Osteoblast (primary cell): ENCODE results near the gene PAOX. TPM values are rescaled to one million over a fixed set of nuclear protein-coding genes. Genes with fewer than 3 reads are reported as not detected.

Source experiments
- DNase-seq: peaks from one replicate; pipeline ENCODE4 v3.0.0; 2011; ENCODE audit warnings: low spot score, mixed read lengths; ENCODE audit not compliant: insufficient read length; ENCODE audit errors: missing footprints
- H2AFZ ChIP-seq: 2 replicates; pipeline ENCODE4 v1.6.0; 2011; ENCODE audit warnings: mild to moderate bottlenecking, low read length
- H3K27ac ChIP-seq: 2 replicates; pipeline ENCODE4 v1.5.1; 2011; ENCODE audit warnings: mild to moderate bottlenecking, low read depth, low read length, moderate library complexity
- H3K27me3 ChIP-seq: 2 replicates; pipeline ENCODE4 v1.6.0; 2012; ENCODE audit warnings: mild to moderate bottlenecking, control low read depth, inconsistent platforms, low read length, moderate library complexity; ENCODE audit not compliant: insufficient read depth
- H3K36me3 ChIP-seq: 2 replicates; pipeline ENCODE4 v1.5.1; 2011; ENCODE audit warnings: mild to moderate bottlenecking, low read length, control low read depth, moderate library complexity; ENCODE audit not compliant: insufficient read depth
- H3K4me1 ChIP-seq: 2 replicates; pipeline ENCODE4 v1.5.1; 2011; ENCODE audit warnings: mild to moderate bottlenecking, low read length, control low read depth, moderate library complexity; ENCODE audit not compliant: insufficient read depth
- H3K4me2 ChIP-seq: 2 replicates; pipeline ENCODE4 v1.6.0; 2011; ENCODE audit warnings: mild to moderate bottlenecking, low read length; ENCODE audit not compliant: insufficient read depth
- H3K4me3 ChIP-seq: fragments of 200-600 bp; sonication (generic); 3 replicates; pipeline ENCODE4 v1.5.1; 2012; ENCODE audit warnings: mild to moderate bottlenecking, low read length, inconsistent platforms; ENCODE audit not compliant: insufficient read depth
- H3K79me2 ChIP-seq: 2 replicates; pipeline ENCODE4 v1.6.0; 2012; ENCODE audit warnings: mild to moderate bottlenecking, low read length, control low read depth, inconsistent platforms; ENCODE audit not compliant: insufficient read depth
- H3K9me3 ChIP-seq: 2 replicates; pipeline ENCODE4 v1.5.1; 2011; ENCODE audit warnings: low read depth, low read length, control low read depth
- H4K20me1 ChIP-seq: 2 replicates; pipeline ENCODE4 v1.6.0; 2012; ENCODE audit warnings: mild to moderate bottlenecking, low read length, control low read depth; ENCODE audit not compliant: insufficient read depth
- CTCF ChIP-seq: IDR thresholded peaks from 2 replicates; pipeline ENCODE4 v1.5.1; 2011; ENCODE audit warnings: mild to moderate bottlenecking, low read depth, low read length, moderate library complexity; ENCODE audit errors: extremely low read depth
- total RNA-seq: library from RNA; depleted of rRNA; stranded (reverse); fragments of >200 nt; gene quantifications from 2 replicates; pipeline ENCODE4 v1.2.3, GENCODE V29; 2012

Gene PAOX
- total RNA-seq, 1 donor = 7.6 TPM

GRCh38 chr10:133339708-133340380 is 39.2 kb upstream of the PAOX start:
- no peaks in the 10 kb centered on the region for H3K9me3 ChIP-seq
- H3K36me3 ChIP-seq = no peaks in the 10 kb centered on the region
- no peaks in the 10 kb centered on the region for H3K79me2 ChIP-seq
- H3K4me3 ChIP-seq = no peak overlapping the region
- no peak overlapping the region for H3K27ac ChIP-seq
- no peak overlapping the region for H2AFZ ChIP-seq
- H3K27me3 ChIP-seq = peaks cover 32% of the 10 kb centered on the region
- H3K4me1 ChIP-seq = no peaks in the 10 kb centered on the region
- no peak for TF ChIP-seq CTCF
- no peak for DNase-seq
- no peak overlapping the region for H3K4me2 ChIP-seq
- no peaks in the 10 kb centered on the region for H4K20me1 ChIP-seq

- Histone ChIP-seq H2AFZ (no peak overlapping the region), H3K27me3 (peaks cover 12% of the 10 kb centered on the region), H3K9me3 (no peaks in the 10 kb centered on the region), H3K79me2 (no peaks in the 10 kb centered on the region), H3K27ac (no peak overlapping the region), H3K4me2 (no peak overlapping the region), H3K36me3 (no peaks in the 10 kb centered on the region), H3K4me1 (no peaks in the 10 kb centered on the region), H4K20me1 (no peaks in the 10 kb centered on the region), H3K4me3 (no peak overlapping the region)
- no peak for TF ChIP-seq CTCF
- DNase-seq = no peak
Measured at GRCh38 chr10:133341983-133342382, 37.1 kb upstream of the PAOX start.

GRCh38 chr10:133342942-133343341 is 36.1 kb upstream of the PAOX start:
- Histone ChIP-seq H3K27ac (no peak overlapping the region), H4K20me1 (no peaks in the 10 kb centered on the region), H3K4me1 (no peaks in the 10 kb centered on the region), H3K4me3 (no peak overlapping the region), H2AFZ (no peak overlapping the region), H3K4me2 (no peak overlapping the region), H3K79me2 (no peaks in the 10 kb centered on the region), H3K27me3 (peaks cover 5% of the 10 kb centered on the region), H3K36me3 (no peaks in the 10 kb centered on the region), H3K9me3 (no peaks in the 10 kb centered on the region)
- TF ChIP-seq CTCF = no peak
- no peak for DNase-seq

- Histone ChIP-seq H3K4me2 (no peak overlapping the region), H3K27me3 (peaks cover 5% of the 10 kb centered on the region), H3K79me2 (no peaks in the 10 kb centered on the region), H3K4me1 (no peaks in the 10 kb centered on the region), H2AFZ (no peak overlapping the region), H3K9me3 (no peaks in the 10 kb centered on the region), H3K36me3 (no peaks in the 10 kb centered on the region), H4K20me1 (no peaks in the 10 kb centered on the region), H3K4me3 (no peak overlapping the region), H3K27ac (no peak overlapping the region)
- no peak for DNase-seq
- TF ChIP-seq CTCF = no peak
Measured at GRCh38 chr10:133343558-133343957, 35.5 kb upstream of the PAOX start.
